Measurements from ENCODE around the gene CALD1.

CALD1 gene

DNA sequence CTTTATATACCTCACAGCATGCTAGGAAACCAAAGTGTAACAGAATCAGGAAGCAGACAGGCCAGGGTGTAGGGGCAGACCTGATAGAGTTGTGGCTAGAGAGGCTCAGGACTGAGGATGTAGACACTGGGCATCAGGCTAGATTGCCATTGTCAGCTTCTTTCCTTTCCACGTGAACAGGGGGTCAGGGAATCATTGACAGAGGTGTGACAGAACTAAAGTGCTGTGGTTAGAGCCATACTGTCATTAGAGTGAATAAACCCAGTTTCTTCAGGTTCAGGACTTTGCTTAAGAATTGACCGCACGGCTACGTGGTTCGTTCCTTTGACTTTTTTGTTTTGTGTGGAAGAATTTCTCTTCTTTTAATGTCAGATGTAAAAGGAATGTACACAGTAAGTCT, 90.7 kb downstream of the CALD1 start:
- no peak for DNase-seq

DNA sequence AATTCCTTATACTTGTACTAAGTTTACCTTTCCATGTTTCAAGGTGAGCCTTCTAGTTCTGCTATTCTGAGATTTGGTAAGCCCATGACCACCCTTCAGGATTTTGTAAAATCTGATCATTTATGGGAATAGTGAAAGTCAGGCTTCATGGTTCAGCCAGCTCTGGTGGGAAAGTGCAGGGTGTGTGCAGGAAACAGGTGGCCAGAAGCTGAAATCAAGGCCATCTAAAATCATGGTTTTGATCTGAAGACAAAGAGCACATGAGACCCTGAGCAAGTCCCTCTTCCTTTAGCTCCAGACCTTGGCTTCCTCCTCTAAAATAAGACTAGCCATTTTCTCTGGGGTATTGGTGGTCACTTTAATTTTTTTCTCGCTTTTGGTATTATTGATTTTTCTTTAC, 91.3 kb downstream of the CALD1 start:
- no peak for DNase-seq

- DNase-seq: no peak
Observed at GRCh38 chr7:134873253-134873652, 93.8 kb downstream of the CALD1 start.

DNA sequence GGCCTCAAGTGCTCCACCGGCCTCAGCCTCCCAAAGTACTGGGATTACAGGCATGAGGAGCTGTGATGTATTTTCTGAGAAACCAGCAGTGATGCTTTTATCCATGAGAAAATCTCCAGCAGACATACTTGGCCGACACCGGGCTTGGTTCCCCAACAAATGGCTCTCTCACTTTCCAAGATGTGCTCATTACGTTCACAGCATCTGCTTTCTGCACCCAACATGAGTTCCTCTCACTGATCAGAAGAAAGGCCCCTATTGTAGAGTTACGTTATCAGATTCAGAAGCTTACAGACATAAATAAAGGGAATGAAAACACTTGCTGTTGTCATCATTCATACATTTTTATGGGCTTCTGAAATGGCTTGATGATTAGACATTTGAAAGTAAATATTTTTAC, 95.0 kb downstream of the CALD1 start:
- DNase-seq: no peak

DNA sequence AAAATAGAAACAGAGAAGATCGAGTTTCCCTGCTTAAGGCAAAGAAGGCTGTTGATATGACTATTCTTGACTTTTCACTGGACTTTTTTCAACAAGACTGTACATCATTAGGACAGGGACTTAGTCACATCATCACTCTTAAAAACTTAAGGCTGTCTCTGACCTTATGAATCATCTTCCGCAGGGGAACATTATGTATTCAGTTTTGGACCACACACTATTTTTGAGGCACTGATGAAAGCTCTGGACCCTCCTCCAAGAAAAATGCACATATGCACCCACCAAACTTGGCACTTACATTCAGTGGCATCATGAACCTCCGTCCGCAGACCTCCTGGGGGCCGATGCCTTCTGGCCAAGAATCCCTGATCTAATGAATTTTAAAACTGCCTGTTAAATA, 96.4 kb downstream of the CALD1 start:
- no peak for DNase-seq

GRCh38 chr7:134878746-134879357, 99.4 kb downstream of the CALD1 start:
- DNase-seq: no peak

DNA sequence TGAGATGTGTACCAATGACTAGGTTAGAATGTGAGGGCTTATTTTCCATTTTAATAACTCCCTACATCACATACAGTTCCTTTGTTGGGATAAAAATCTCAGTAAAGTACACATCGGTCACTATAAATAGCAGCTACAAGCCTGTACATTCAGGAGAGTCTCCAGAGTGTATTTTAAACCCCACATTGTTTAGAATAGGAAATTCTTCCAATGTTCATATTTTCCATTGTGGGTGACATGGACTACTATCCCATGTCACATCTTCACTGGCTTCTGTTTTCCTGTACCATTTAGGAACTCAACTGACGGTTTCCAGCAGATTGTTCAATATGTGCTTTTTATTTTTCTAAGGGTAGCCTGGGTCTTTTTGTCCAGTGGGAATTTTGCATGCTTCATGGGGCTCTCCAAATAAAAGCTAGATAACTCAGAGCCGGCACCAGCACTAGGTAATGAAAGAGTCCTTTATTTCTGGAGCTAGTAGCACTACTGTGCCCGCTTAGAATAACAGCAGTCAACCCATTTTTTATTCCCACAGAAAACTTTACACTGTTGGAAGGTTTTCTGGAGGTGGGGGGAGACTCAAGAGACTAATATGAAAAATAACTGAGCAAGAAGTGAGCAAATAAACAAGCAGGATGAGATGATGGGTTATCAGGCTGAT, 100.5 kb downstream of the CALD1 start:
- no peak for DNase-seq

GRCh38 chr7:134882481-134882880, 103.0 kb downstream of the CALD1 start:
- DNase-seq: no peak

DNA sequence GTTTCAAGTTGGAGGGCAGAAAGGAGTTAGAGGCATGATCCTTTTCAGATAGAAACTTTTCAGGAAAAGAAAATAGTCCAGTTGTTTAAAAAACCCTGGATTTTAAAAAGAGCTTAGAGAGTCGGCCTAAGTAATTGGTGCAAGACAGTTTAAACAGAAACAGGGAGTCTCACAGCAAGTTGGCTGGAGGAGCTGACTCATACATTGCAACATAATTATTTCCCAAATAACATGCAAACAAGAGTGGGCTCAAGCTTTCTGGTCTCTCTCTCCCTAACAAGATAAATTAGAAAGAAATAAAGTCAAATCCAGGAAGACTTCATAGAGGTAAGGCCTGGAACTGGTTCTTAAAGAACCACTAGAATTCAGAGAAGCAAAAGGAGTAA, 106.5 kb downstream of the CALD1 start:
- DNase-seq: no peak

DNA sequence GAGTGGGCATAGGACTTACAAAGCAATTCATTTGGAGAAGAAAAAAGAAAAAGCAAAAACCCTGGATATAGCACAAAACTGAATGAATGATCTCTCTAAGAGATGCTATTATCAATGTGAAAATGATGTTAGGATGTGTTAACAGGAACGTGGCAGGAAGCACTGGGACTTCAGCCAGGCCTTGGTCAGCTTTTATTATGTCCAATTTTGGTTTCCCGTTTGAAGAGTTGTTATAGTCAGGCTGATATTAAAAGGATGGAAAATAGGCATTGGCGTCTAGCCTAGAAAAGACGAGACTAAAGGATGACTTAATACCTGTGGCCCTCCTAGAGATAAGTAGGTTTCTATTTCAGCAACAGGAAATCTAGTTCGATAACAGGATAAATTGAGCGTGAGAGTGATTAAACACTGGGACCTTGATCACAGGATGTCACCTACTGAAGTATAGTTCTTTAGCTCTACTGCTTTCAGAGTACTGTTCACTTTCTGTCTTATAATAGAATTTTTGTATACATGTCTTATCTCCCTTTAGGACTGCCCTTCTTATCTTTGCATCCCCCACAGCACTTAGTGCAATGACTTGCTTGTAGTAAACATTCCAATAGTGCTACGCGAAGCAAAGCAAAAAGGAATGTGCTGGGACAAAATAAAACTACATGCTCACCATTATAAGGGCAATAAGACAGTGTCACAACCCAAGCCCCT, 107.1 kb downstream of the CALD1 start:
- no peak for DNase-seq

GRCh38 chr7:134887523-134887922, 108.1 kb downstream of the CALD1 start:
- DNase-seq: no peak

- no peak for DNase-seq
Observed at GRCh38 chr7:134888141-134888740, 108.8 kb downstream of the CALD1 start.

- peak in 1 of 2 donors; percentile 48 for DNase-seq
Observed at GRCh38 chr7:134890246-134891240, 111.1 kb downstream of the CALD1 start.

DNA sequence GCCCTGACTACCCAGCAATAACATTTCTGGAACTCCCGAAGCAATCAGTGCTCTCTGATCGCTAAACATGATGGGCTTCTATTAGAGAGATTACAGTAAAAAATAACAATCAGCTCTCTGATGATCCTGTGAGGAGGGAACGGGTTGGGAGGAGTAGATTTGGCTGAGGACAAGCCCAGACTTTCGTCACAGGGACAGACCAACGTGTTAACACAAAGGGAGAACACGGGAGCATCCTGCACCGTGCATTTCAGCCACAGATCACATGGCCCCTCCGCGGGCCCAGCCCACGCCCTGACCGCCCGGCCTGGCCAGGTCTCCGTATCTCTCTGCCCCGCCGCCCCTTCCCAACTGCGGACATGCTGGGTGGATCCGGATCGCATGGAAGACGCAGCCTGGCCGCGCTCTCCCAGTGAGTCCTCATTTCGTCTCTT, 111.8 kb downstream of the CALD1 start:
- DNase-seq: peak; percentile 77 to 96

- no peak for DNase-seq
Observed at GRCh38 chr7:134891696-134892678, 112.6 kb downstream of the CALD1 start.

DNA sequence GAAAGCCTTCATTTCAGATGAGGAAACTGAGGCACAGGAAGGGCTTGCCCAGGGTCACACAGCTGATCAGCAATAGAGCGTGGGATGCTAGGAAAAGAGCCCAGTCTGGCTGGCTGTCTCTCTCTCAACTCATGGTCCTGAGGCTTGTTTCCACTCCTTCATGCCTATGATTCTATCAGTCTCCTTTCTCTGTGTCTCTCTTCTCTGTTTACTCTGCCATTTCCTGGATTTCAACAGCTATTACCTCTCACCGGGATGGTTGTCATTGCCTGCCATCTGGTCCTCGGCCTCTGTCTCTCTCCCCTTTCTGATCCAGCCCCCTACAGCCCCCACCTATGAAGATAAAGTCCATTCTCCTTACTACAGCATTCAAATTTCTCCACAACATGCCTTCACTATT, 113.5 kb downstream of the CALD1 start:
- DNase-seq: no peak

GRCh38 chr7:134893920-134894319, 114.5 kb downstream of the CALD1 start:
- no peak for DNase-seq

GRCh38 chr7:134894928-134895327, 115.5 kb downstream of the CALD1 start:
- no peak for DNase-seq

- no peak for DNase-seq
Observed at GRCh38 chr7:134896073-134896472, 116.6 kb downstream of the CALD1 start.

DNA sequence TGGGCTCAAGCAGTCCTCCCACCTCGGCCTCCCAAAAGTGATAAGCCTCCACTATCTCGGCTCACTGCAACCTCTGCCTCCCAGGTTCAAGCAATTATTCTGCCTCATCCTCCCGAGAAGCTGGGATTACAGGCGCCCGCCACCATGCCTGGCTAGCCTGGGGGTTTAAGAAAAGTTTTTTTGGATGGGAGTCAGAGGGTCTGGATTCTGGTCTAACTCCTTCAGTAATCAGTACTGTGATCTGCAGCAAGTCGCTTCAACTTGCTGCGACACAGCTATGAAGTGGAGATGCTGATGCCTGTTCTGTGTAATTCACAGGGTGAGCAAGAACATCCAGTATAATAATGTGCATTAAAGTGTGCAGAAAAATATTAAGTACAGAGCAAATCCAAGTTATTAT, 118.5 kb downstream of the CALD1 start:
- no peak for DNase-seq

DNA sequence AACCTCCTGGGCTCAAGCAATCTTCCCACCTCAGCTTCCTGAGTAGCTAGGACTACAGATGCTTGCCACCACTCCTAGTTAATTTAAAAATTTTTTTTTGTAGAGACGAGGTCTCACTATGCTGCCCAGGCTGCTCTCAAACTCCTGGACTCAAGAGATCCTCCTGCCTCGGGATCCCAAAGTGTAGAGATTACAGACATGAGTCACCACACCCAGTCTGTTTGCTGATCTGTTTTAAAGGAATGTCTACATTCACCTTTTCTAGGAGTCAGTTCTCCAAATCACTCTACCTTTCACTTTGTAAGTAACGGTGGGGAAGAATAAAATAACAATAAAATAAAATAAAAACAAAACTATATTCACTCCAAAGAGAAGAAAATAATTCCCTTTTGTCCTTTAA, 120.3 kb downstream of the CALD1 start:
- DNase-seq: no peak
